OCI-LY1 (cell line): ENCODE data around the gene ARMH4.
"Not testable (repeated sequence)": the region's sequence is repeated elsewhere in the genome, so short reads cannot be mapped to it uniquely, and the experiment has no call there.

ENCODE experiments used
- H2AFZ ChIP-seq: fragments of 200-600 bp; sonication (generic), shearing (Covaris generic); 2 replicates; pipeline ENCODE4 v1.6.0; 2014; ENCODE audit warnings: antibody characterized with exemption, mild to moderate bottlenecking, low read length
- H3F3A ChIP-seq: fragments of 200-600 bp; sonication (generic), shearing (Covaris generic); 2 replicates; pipeline ENCODE4 v1.6.0; 2014; ENCODE audit warnings: mild to moderate bottlenecking, antibody characterized with exemption, low read length, moderate library complexity; ENCODE audit not compliant: insufficient read depth
- H3K27ac ChIP-seq: fragments of 200-600 bp; sonication (generic); 2 replicates; pipeline ENCODE4 v1.5.1; 2014; ENCODE audit warnings: low read length, mixed run types, mild to moderate bottlenecking, low read depth; ENCODE audit not compliant: poor library complexity, severe bottlenecking
- H3K27me3 ChIP-seq: fragments of 200-600 bp; sonication (generic); 2 replicates; pipeline ENCODE4 v1.6.0; 2014; ENCODE audit warnings: antibody characterized with exemption, mild to moderate bottlenecking, low read length, moderate library complexity; ENCODE audit not compliant: insufficient read depth
- H3K36me3 ChIP-seq: fragments of 200-600 bp; sonication (generic); 2 replicates; pipeline ENCODE4 v1.6.1; 2014; ENCODE audit warnings: mild to moderate bottlenecking, antibody characterized with exemption, low read length, moderate library complexity, mixed read lengths; ENCODE audit not compliant: insufficient read depth
- H3K4me1 ChIP-seq: fragments of 200-600 bp; sonication (generic); 2 replicates; pipeline ENCODE4 v1.5.1; 2014; ENCODE audit warnings: mild to moderate bottlenecking, low read length, moderate library complexity; ENCODE audit not compliant: insufficient read depth, severe bottlenecking
- H3K4me2 ChIP-seq: fragments of 200-600 bp; sonication (generic), shearing (Covaris generic); 2 replicates; pipeline ENCODE4 v1.6.1; 2014; ENCODE audit warnings: low read length
- H3K4me3 ChIP-seq: fragments of 200-600 bp; sonication (generic); 2 replicates; pipeline ENCODE4 v1.5.1; 2014; ENCODE audit warnings: low read length, low read depth, mild to moderate bottlenecking, mixed read lengths; ENCODE audit not compliant: poor library complexity, severe bottlenecking
- H3K79me2 ChIP-seq: fragments of 200-600 bp; shearing (Covaris generic); 2 replicates; pipeline ENCODE4 v1.6.1; 2016; ENCODE audit warnings: mixed run types, low read length, mixed read lengths; ENCODE audit not compliant: insufficient read depth
- H3K9ac ChIP-seq: fragments of 200-600 bp; sonication (generic), shearing (Covaris generic); 2 replicates; pipeline ENCODE4 v1.6.1; 2014; ENCODE audit warnings: mild to moderate bottlenecking, low read length, mixed read lengths
- H3K9me2 ChIP-seq: fragments of 200-600 bp; sonication (generic), shearing (Covaris generic); 2 replicates; pipeline ENCODE4 v1.6.1; 2014; ENCODE audit warnings: low read depth, mild to moderate bottlenecking, low read length, mixed read lengths
- H3K9me3 ChIP-seq: fragments of 200-600 bp; shearing (Covaris generic); 2 replicates; pipeline ENCODE4 v1.6.1; 2014; ENCODE audit warnings: low read length, mixed read lengths
- H4K20me1 ChIP-seq: fragments of 200-600 bp; sonication (generic), shearing (Covaris generic); 2 replicates; pipeline ENCODE4 v1.6.0; 2016; ENCODE audit warnings: mild to moderate bottlenecking, low read length; ENCODE audit not compliant: insufficient read depth
- EZH2 ChIP-seq: fragments of 200-600 bp; sonication (generic), shearing (Covaris generic); IDR thresholded peaks from 2 replicates; pipeline ENCODE4 v1.8.0; 2017; ENCODE audit warnings: borderline replicate concordance, mixed run types, mild to moderate bottlenecking, antibody characterized with exemption, low read length, moderate library complexity, mixed read lengths
- TF ChIP-seq, protein P1 (sequence below): fragments of 200-600 bp; sonication (generic), shearing (Covaris generic); IDR thresholded peaks from 2 replicates; pipeline ENCODE4 v1.5.1; 2017; ENCODE audit warnings: mild to moderate bottlenecking, antibody characterized with exemption, low read length, moderate library complexity, mixed read lengths

The ARMH4 gene

DNA sequence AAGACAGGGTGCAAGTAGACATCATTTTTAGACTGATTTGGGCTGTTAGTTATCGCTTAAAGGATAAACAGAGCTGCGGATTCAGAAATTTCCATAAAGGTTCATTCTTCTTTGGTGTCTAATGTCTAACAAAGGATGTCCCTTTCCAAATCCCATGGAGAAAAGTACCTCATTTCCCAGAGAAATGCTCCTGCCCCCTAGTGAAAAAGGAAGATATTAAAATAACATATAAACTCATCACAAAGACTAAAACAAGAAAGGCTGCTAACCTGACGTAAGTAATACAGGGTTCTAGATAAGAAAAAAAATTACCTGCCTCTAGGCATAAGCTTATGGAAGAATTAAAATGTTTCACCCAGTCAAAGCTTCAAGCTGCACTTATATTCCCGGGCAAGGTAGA, 22.8 kb downstream of the ARMH4 start:
- TF ChIP-seq, protein P1, sequence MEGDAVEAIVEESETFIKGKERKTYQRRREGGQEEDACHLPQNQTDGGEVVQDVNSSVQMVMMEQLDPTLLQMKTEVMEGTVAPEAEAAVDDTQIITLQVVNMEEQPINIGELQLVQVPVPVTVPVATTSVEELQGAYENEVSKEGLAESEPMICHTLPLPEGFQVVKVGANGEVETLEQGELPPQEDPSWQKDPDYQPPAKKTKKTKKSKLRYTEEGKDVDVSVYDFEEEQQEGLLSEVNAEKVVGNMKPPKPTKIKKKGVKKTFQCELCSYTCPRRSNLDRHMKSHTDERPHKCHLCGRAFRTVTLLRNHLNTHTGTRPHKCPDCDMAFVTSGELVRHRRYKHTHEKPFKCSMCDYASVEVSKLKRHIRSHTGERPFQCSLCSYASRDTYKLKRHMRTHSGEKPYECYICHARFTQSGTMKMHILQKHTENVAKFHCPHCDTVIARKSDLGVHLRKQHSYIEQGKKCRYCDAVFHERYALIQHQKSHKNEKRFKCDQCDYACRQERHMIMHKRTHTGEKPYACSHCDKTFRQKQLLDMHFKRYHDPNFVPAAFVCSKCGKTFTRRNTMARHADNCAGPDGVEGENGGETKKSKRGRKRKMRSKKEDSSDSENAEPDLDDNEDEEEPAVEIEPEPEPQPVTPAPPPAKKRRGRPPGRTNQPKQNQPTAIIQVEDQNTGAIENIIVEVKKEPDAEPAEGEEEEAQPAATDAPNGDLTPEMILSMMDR, result peak; percentile 11; the same call in 1 of the 2 replicates
- TF ChIP-seq EZH2, result no peak

DNA sequence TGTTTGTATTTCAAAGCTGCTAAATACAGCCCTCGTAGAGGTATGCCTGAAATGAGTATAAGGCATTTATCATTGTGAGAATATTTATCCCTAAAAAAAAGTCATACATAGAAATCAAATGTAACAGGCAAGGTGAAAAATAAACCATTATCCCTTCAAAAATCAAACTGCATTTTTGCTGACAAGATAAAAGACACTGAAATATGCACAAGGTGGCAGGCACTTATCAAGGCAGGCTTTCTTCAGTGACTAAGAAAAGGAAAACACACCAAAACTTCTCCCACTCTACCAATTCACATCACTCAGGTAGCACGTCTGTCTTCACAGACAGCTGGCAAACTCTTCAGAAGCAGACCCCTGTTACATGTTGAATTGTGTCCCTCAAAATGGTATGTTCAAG, 23.6 kb downstream of the ARMH4 start:
- Histone ChIP-seq H2AFZ (no peak overlapping the region), H3K9ac (no peak overlapping the region), H3K36me3 (no peaks in the 10 kb centered on the region), H3K9me2 (no peaks in the 10 kb centered on the region), H3K79me2 (no peaks in the 10 kb centered on the region), H3K4me1 (no peaks in the 10 kb centered on the region), H3K4me3 (no peak overlapping the region), H3K9me3 (no peaks in the 10 kb centered on the region), H3K4me2 (no peak overlapping the region), H3K27ac (no peak overlapping the region), H3K27me3 (no peaks in the 10 kb centered on the region), H3F3A (no peaks in the 10 kb centered on the region), H4K20me1 (no peaks in the 10 kb centered on the region)
- TF ChIP-seq, protein P1, result no peak
- no peak for TF ChIP-seq EZH2

More for the DNA sequence above, 22.8 kb downstream of the ARMH4 start:
- no peaks in the 10 kb centered on the region for H3K36me3 ChIP-seq
- no peak overlapping the region for H3K9ac ChIP-seq
- H3F3A ChIP-seq, result no peaks in the 10 kb centered on the region
- H3K79me2 ChIP-seq, result no peaks in the 10 kb centered on the region
- H3K4me1 ChIP-seq, result no peaks in the 10 kb centered on the region
- no peak overlapping the region for H2AFZ ChIP-seq
- no peak overlapping the region for H3K4me2 ChIP-seq
- no peaks in the 10 kb centered on the region for H3K9me3 ChIP-seq
- H4K20me1 ChIP-seq, result no peaks in the 10 kb centered on the region
- H3K9me2 ChIP-seq, result no peaks in the 10 kb centered on the region
- no peak overlapping the region for H3K27ac ChIP-seq
- no peaks in the 10 kb centered on the region for H3K27me3 ChIP-seq
- no peak overlapping the region for H3K4me3 ChIP-seq

- not testable (repeated sequence) for H3K9ac ChIP-seq, H2AFZ ChIP-seq, H3K9me3 ChIP-seq, H4K20me1 ChIP-seq, H3K4me2 ChIP-seq, H3K9me2 ChIP-seq, H3K27ac ChIP-seq, H3K4me3 ChIP-seq, H3K79me2 ChIP-seq, H3K4me1 ChIP-seq, H3F3A ChIP-seq, H3K36me3 ChIP-seq, H3K27me3 ChIP-seq
Measured at GRCh38 chr14:58122546-58122945, 29.5 kb downstream of the ARMH4 start.

GRCh38 chr14:58121530-58122186, 30.4 kb downstream of the ARMH4 start:
- H3K9me2 ChIP-seq, result no peaks in the 10 kb centered on the region
- H3K36me3 ChIP-seq, result no peaks in the 10 kb centered on the region
- H3K27ac ChIP-seq, result no peak overlapping the region
- H3F3A ChIP-seq, result no peaks in the 10 kb centered on the region
- H2AFZ ChIP-seq, result no peak overlapping the region
- H3K9me3 ChIP-seq, result no peaks in the 10 kb centered on the region
- TF ChIP-seq, protein P1, result no peak
- no peak for TF ChIP-seq EZH2
- H3K4me1 ChIP-seq, result no peaks in the 10 kb centered on the region
- H3K4me3 ChIP-seq, result no peak overlapping the region
- H4K20me1 ChIP-seq, result no peaks in the 10 kb centered on the region
- H3K27me3 ChIP-seq, result no peaks in the 10 kb centered on the region
- no peak overlapping the region for H3K4me2 ChIP-seq
- H3K79me2 ChIP-seq, result no peaks in the 10 kb centered on the region
- no peak overlapping the region for H3K9ac ChIP-seq
